H1 (cell line): ENCODE results near the gene PDHX. TPM values are rescaled to one million over a fixed set of nuclear protein-coding genes. Genes with fewer than 3 reads are reported as not detected.

Experiments
- CTCF ChIA-PET: fragments of 300-600 bp; sonication (Branson Sonifier 250); formaldehyde crosslinking; loops from one replicate; lab custom pipeline; 2021; ENCODE audit not compliant: partially characterized antibody; lab: Charles Lee
- POLR2A ChIA-PET: fragments of 300-600 bp; sonication (Branson Sonifier 250); formaldehyde crosslinking; loops from one replicate; lab custom pipeline; 2021; ENCODE audit warnings: inconsistent platforms; ENCODE audit not compliant: partially characterized antibody; lab: Charles Lee
- DNase-seq, 2 experiments: peaks; one replicate each; pipeline versions ENCODE4 v3.0.0 to v3.0.0-alpha.2; 2010 to 2022; ENCODE audit warnings: low spot score in 2 of 2, low read depth in 1 of 2, mixed read lengths in 1 of 2
- FAIRE-seq: peaks from 2 replicates; lab custom pipeline; 2011; peaks lifted over from hg19 to GRCh38; lab: Jason Lieb, UNC
- H2AFZ ChIP-seq: 2 replicates; pipeline ENCODE4 v1.8.1; 2012; ENCODE audit warnings: low read length, inconsistent platforms
- H2AK5ac ChIP-seq: 2 replicates; pipeline ENCODE4 v1.6.1; 2013; ENCODE audit warnings: low read depth, low read length
- H2BK120ac ChIP-seq: replicated peaks from 2 replicates; pipeline ENCODE3; 2013; ENCODE audit warnings: low read depth, low read length, inconsistent platforms
- H2BK12ac ChIP-seq: 2 replicates; pipeline ENCODE4 v1.6.1; 2013; ENCODE audit warnings: low read depth, low read length
- H2BK15ac ChIP-seq: 2 replicates; pipeline ENCODE4 v1.6.1; 2013; ENCODE audit warnings: low read length
- H2BK20ac ChIP-seq: 2 replicates; pipeline ENCODE4 v1.6.1; 2013; ENCODE audit warnings: low read length
- H2BK5ac ChIP-seq: 2 replicates; pipeline ENCODE4 v1.6.1; 2013; ENCODE audit warnings: low read depth, low read length
- H3K14ac ChIP-seq: 2 replicates; pipeline ENCODE4 v1.6.1; 2013; ENCODE audit warnings: inconsistent platforms; ENCODE audit not compliant: insufficient read length
- H3K18ac ChIP-seq: 2 replicates; pipeline ENCODE4 v1.6.1; 2013; ENCODE audit warnings: low read length; ENCODE audit errors: extremely low read depth
- H3K23ac ChIP-seq: 2 replicates; pipeline ENCODE4 v1.6.1; 2013; ENCODE audit warnings: inconsistent platforms; ENCODE audit not compliant: insufficient read length
- H3K23me2 ChIP-seq: 2 replicates; pipeline ENCODE4 v1.6.1; 2013; ENCODE audit warnings: low read depth, low read length
- H3K27ac ChIP-seq: 2 replicates; pipeline ENCODE4 v1.6.1; 2011; ENCODE audit warnings: low read depth, low read length, inconsistent platforms
- H3K27me3 ChIP-seq, 4 experiments: replicated peaks in 1 of 4; 1 replicate in 1 of 4; 2 replicates in 3 of 4; pipeline versions ENCODE4 v1.6.1 to v1.8.1; 2011 to 2013; ENCODE audit warnings: low read length in 3 of 4, mild to moderate bottlenecking in 3 of 4, inconsistent platforms in 2 of 4, mixed read lengths in 2 of 4, moderate library complexity in 1 of 4; ENCODE audit not compliant: control insufficient read depth in 3 of 4, insufficient read depth in 3 of 4; ENCODE audit errors: extremely low read depth in 1 of 4
- H3K36me3 ChIP-seq, 4 experiments: 2 replicates each; pipeline versions ENCODE4 v1.6.1 to v1.8.1; 2011 to 2013; ENCODE audit warnings: mild to moderate bottlenecking in 4 of 4, low read length in 3 of 4, moderate library complexity in 2 of 4, control low read depth in 1 of 4, inconsistent platforms in 1 of 4; ENCODE audit not compliant: insufficient read depth in 4 of 4, control insufficient read depth in 2 of 4
- H3K4ac ChIP-seq: replicated peaks from 2 replicates; pipeline ENCODE3; 2013; ENCODE audit warnings: low read length, low read depth, mixed read lengths, inconsistent platforms; ENCODE audit not compliant: insufficient read length
- H3K4me1 ChIP-seq, 4 experiments: replicated peaks in 1 of 4; 1 replicate in 1 of 4; 2 replicates in 3 of 4; pipeline versions ENCODE4 v1.6.1 to v1.8.1; 2011 to 2013; ENCODE audit warnings: low read length in 3 of 4, inconsistent platforms in 2 of 4, mixed read lengths in 1 of 4; ENCODE audit not compliant: insufficient read depth in 4 of 4, control insufficient read depth in 3 of 4
- H3K4me2 ChIP-seq, 2 experiments: 2 replicates each; pipeline versions ENCODE4 v1.6.1 to v1.8.1; 2011 to 2013; ENCODE audit warnings: low read depth in 2 of 2, low read length in 2 of 2, control low read depth in 1 of 2, inconsistent platforms in 1 of 2, mild to moderate bottlenecking in 1 of 2; ENCODE audit not compliant: insufficient read depth in 1 of 2
- H3K4me3 ChIP-seq, 4 experiments: fragments of 200-600, 300-600 bp in 1 of 4; sonication (generic), shearing (Covaris generic), sonication (Bioruptor Twin) in 1 of 4; 2 replicates each; pipeline versions ENCODE4 v1.5.1 to v1.8.1; 2011 to 2016; ENCODE audit warnings: low read length in 4 of 4, low read depth in 3 of 4, control low read depth in 2 of 4, inconsistent platforms in 2 of 4, mild to moderate bottlenecking in 2 of 4, mixed read lengths in 1 of 4, moderate library complexity in 1 of 4; ENCODE audit not compliant: insufficient read depth in 2 of 4; ENCODE audit errors: extremely low read depth in 1 of 4
- H3K56ac ChIP-seq: replicated peaks from 2 replicates; pipeline ENCODE3; 2013; ENCODE audit warnings: low read depth, mild to moderate bottlenecking, mixed read lengths, low read length, inconsistent platforms; ENCODE audit not compliant: insufficient read length
- H3K79me1 ChIP-seq: 2 replicates; pipeline ENCODE4 v1.6.1; 2013; ENCODE audit warnings: low read depth, low read length, control low read depth
- H3K79me2 ChIP-seq, 2 experiments: 2 replicates each; pipeline versions ENCODE4 v1.6.1 to v1.8.1; 2012 to 2013; ENCODE audit warnings: low read length in 2 of 2, mild to moderate bottlenecking in 2 of 2, inconsistent platforms in 1 of 2; ENCODE audit not compliant: insufficient read depth in 2 of 2, control insufficient read depth in 1 of 2
- H3K9ac ChIP-seq, 4 experiments: replicated peaks in 1 of 4; 1 replicate in 1 of 4; 2 replicates in 3 of 4; pipeline versions ENCODE4 v1.6.1 to v1.8.1; 2011 to 2013; ENCODE audit warnings: low read depth in 3 of 4, low read length in 3 of 4, control low read depth in 2 of 4, mild to moderate bottlenecking in 2 of 4, moderate library complexity in 2 of 4, inconsistent platforms in 1 of 4; ENCODE audit errors: extremely low read depth in 1 of 4
- H3K9me3 ChIP-seq, 2 experiments: 2 replicates each; pipeline versions ENCODE4 v1.6.1 to v1.8.1; 2012 to 2013; ENCODE audit warnings: mild to moderate bottlenecking in 2 of 2, moderate library complexity in 2 of 2, control low read depth in 1 of 2, inconsistent platforms in 1 of 2, low read depth in 1 of 2, low read length in 1 of 2, mixed read lengths in 1 of 2; ENCODE audit not compliant: insufficient read depth in 2 of 2
- H4K20me1 ChIP-seq, 2 experiments: replicated peaks in 1 of 2; 2 replicates each; pipeline versions ENCODE3 to v1.8.1; 2011 to 2013; ENCODE audit warnings: inconsistent platforms in 2 of 2, low read length in 2 of 2, mild to moderate bottlenecking in 1 of 2; ENCODE audit not compliant: insufficient read depth in 2 of 2, control insufficient read depth in 1 of 2
- H4K5ac ChIP-seq: 2 replicates; pipeline ENCODE4 v1.6.1; 2013; ENCODE audit warnings: low read length, low read depth, mixed read lengths, inconsistent platforms; ENCODE audit not compliant: insufficient read length
- H4K8ac ChIP-seq: 2 replicates; pipeline ENCODE4 v1.8.0; 2013; ENCODE audit warnings: mild to moderate bottlenecking, moderate library complexity, low read length, inconsistent platforms; ENCODE audit not compliant: insufficient read depth; ENCODE audit errors: extremely low read depth
- H4K91ac ChIP-seq: replicated peaks from 2 replicates; pipeline ENCODE3; 2013; ENCODE audit warnings: low read length, mixed read lengths, inconsistent platforms; ENCODE audit not compliant: insufficient read length
- ASH2L ChIP-seq: fragments of 200-600, 300-600 bp; sonication (generic); IDR thresholded peaks from one replicate; pipeline ENCODE4 v1.7.1; 2017; ENCODE audit warnings: low read length
- ATF2 ChIP-seq: IDR thresholded peaks from 2 replicates; pipeline ENCODE4 v1.6.1; 2012; ENCODE audit warnings: low read length, inconsistent platforms
- CHD2 ChIP-seq: IDR thresholded peaks from 2 replicates; pipeline ENCODE4 v1.6.1; 2012; ENCODE audit warnings: low read length, improper control_type of control experiment
- EGR1 ChIP-seq: IDR thresholded peaks from 2 replicates; pipeline ENCODE4 v1.6.1; 2011; ENCODE audit warnings: low read depth, low read length, borderline replicate concordance
- HDAC6 ChIP-seq: IDR thresholded peaks from one replicate; pipeline ENCODE4 v1.7.1; 2012; ENCODE audit warnings: low read depth, mild to moderate bottlenecking, inconsistent platforms, low read length, moderate library complexity
- PHF8 ChIP-seq: fragments of 200-600 bp; sonication (generic); conservative IDR thresholded peaks from 2 replicates; pipeline ENCODE4 v1.7.1; 2012; ENCODE audit warnings: low read depth, mild to moderate bottlenecking, inconsistent platforms, low read length, moderate library complexity
- POLR2A ChIP-seq, 2 experiments: IDR thresholded peaks; 1 replicate in 1 of 2; 2 replicates in 1 of 2; pipeline ENCODE4 v1.6.1; 2011; ENCODE audit warnings: low read depth in 2 of 2, low read length in 2 of 2, mild to moderate bottlenecking in 2 of 2; ENCODE audit errors: control extremely low read depth in 1 of 2
- POLR2AphosphoS5 ChIP-seq: IDR thresholded peaks from 2 replicates; pipeline ENCODE4 v1.6.1; 2011; ENCODE audit warnings: low read depth, low read length
- SRF ChIP-seq: IDR thresholded peaks from 2 replicates; pipeline ENCODE4 v1.6.1; 2011; ENCODE audit warnings: mild to moderate bottlenecking, low read depth, low read length, moderate library complexity
- TCF12 ChIP-seq: IDR thresholded peaks from 2 replicates; pipeline ENCODE4 v1.6.1; 2011; ENCODE audit warnings: low read depth, mild to moderate bottlenecking, low read length
- WGBS, 2 experiments: shearing (Covaris generic) in 1 of 2; methylation state at CpG; one replicate each; pipeline versions ENCODE4 v1.1.6 to v1.1.7; 2013 to 2015; ENCODE audit warnings: low lambda C conversion rate in 2 of 2, mixed read lengths in 2 of 2, inconsistent platforms in 1 of 2, low coverage in 1 of 2, missing lambda C conversion rate in 1 of 2; ENCODE audit not compliant: insufficient replicate concordance in 2 of 2, insufficient coverage in 1 of 2, insufficient read length in 1 of 2; ENCODE audit errors: extremely low coverage in 1 of 2, missing lambda C conversion rate in 1 of 2; 5-methylcytosine and 5-hydroxymethylcytosine counted together
- polyA plus RNA-seq, 7 experiments: library from polyadenylated mRNA; depleted of rRNA in 3 of 7; stranded (reverse) in 5 of 7; unstranded in 2 of 7; fragments of >200 nt in 5 of 7; fragments of 200-250 nt in 2 of 7; gene quantifications; 1 replicate in 5 of 7; 2 replicates in 1 of 7; 4 replicates in 1 of 7; pipeline versions ENCODE4 v1.2.1 to v1.2.3, GENCODE V29; 2011 to 2013; ENCODE audit warnings: missing spikeins in 2 of 7, mixed read lengths in 2 of 7
- total RNA-seq: library from RNA; stranded (reverse); fragmentation: NEBNext Ultra II Directional; extraction: Animal tissue kit (Norgen Biotek cat#: 25700); gene quantifications from 2 replicates; pipeline ENCODE4 v1.2.1, GENCODE V29; 2021

Gene PDHX
- total and polyA plus RNA-seq, 2 of the 8 experiments (the other 6 are each of a cell fraction or from before 2014, with no cell fraction given), result 12.4 to 51.9 TPM

- H4K20me1 ChIP-seq, result no peaks in the 10 kb centered on the region
- no peak overlapping the region for H2BK120ac ChIP-seq
- H3K4me3 ChIP-seq, result no peak overlapping the region
- H2AFZ ChIP-seq, result no peak overlapping the region
- H3K23ac ChIP-seq, result no peak overlapping the region
- ChIA-PET POLR2A (no interaction called here), CTCF (interaction anchor here (0.6 to 1.8 kb wide), 7 partner anchors 11 to 374 kb away, joined by 3 to 6 read pairs (median 3); no protein-coding TSS in a partner anchor)
- H4K5ac ChIP-seq, result no peak overlapping the region
- H3K36me3 ChIP-seq, result no peaks in the 10 kb centered on the region
- H3K4me1 ChIP-seq, result peaks cover 0 to 2% (median 0%) of the 10 kb centered on the region in 4 experiments; a peak in 1 of 7 replicates
- H2BK20ac ChIP-seq, result no peak overlapping the region
- no peak overlapping the region for H3K9ac ChIP-seq
- no peak overlapping the region for H3K14ac ChIP-seq
- no peak overlapping the region for H3K27ac ChIP-seq
- H3K9me3 ChIP-seq, result no peaks in the 10 kb centered on the region
- H4K91ac ChIP-seq, result no peak overlapping the region
- no peak overlapping the region for H3K56ac ChIP-seq
- WGBS, 2 experiments, result 83% methylated on average over 5 of the region's 5 CpGs; no CpG with 5 or more reads in 1 of the 2 experiments
- FAIRE-seq (no peak), DNase-seq (no peak)
- no peak overlapping the region for H3K4me2 ChIP-seq
- H3K79me1 ChIP-seq, result no peaks in the 10 kb centered on the region
- H2BK12ac ChIP-seq, result no peak overlapping the region
- peaks cover 0 to 1% (median 0%) of the 10 kb centered on the region in 4 experiments; a peak in 1 of 7 replicates for H3K27me3 ChIP-seq
- no peak overlapping the region for H2AK5ac ChIP-seq
- no peak overlapping the region for H2BK5ac ChIP-seq
- H4K8ac ChIP-seq, result no peak overlapping the region
- H3K79me2 ChIP-seq, result no peaks in the 10 kb centered on the region
- H2BK15ac ChIP-seq, result no peak overlapping the region
- no peaks in the 10 kb centered on the region for H3K23me2 ChIP-seq
- H3K4ac ChIP-seq, result no peak overlapping the region
- H3K18ac ChIP-seq, result no peak overlapping the region
- TF ChIP-seq POLR2A (IDR thresholded peaks at IDR 0.05; ENCODE audit: control extremely low read depth in 1 of 2, low read depth in 2 of 2, low read length in 2 of 2) (no peak), POLR2AphosphoS5 (no peak), HDAC6 (no peak), ASH2L (no peak), EGR1 (no peak), CHD2 (no peak), TCF12 (no peak), SRF (no peak), ATF2 (no peak), PHF8 (no peak)
Measured at GRCh38 chr11:35029979-35030682, 113.7 kb downstream of the PDHX start.
